GM21423 (cell line): ENCODE measurements around the gene FOXJ1.

Source experiments
- ATAC-seq: cut with Tn5 transposase; IDR thresholded peaks from one replicate; pipeline ENCODE4 v1.9.1; 2021; ENCODE audit warnings: mild to moderate bottlenecking, moderate library complexity; ENCODE audit not compliant: unreplicated experiment

The FOXJ1 gene

DNA sequence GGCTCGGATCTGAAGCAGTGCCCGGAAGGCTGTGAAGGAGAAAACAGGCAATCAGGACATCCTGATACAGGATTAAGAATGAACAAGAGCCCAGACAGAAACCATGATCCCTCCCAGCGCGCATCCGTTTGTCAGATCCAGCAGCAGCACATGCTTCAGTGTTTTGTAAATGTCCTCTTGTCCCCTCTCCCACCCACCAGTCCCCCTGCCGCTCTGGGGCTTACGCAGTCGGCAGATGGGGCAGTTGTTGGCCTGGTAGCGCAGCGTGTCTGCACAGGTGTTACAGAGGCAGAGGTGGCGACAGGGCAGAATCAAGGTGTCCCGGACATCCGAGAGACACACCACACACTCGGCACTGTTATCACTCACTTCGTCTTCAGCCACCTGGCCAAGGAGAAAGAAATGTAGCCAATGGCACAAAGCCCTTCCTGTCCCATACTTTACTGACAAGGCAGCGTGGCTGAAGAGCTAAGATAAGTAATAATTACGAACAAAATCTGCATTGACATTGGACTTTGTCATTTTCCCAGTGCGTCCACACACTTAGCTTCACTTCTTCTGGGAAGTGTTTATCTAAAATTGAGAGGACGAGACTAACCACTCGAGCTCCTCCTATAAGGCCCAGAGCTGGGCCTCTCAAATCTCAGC, 20.7 kb upstream of the FOXJ1 start:
- no peak for ATAC-seq

DNA sequence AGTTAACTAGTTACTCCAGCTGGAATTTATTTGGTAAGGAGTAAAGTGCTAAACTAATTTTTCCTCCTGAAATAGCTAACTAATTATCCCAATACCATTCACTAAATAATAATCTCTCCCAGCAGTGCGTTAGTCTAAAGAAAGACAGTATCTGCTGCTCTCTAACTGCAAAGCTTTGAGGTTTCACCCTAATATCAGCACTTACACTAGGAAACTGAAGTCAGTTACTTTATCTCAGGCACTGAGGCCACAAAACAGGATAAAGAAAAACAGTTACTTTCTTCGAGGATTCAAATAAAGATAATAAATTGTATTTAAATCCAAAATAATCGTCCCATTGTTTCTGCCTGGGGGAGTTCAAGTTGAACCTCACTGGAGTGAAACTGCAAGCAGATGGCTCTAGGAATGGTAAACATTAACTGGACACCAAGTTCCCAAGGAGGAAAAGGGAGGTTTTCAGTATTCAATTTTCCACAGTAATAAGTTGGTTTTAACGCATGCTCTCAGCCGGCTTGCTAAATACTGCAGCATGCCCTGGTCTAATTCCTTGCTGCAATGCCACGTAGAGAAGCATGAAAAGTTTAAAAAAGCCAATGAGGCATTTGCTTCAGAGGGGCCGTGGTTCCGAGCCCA, 20.0 kb upstream of the FOXJ1 start:
- ATAC-seq = no peak

DNA sequence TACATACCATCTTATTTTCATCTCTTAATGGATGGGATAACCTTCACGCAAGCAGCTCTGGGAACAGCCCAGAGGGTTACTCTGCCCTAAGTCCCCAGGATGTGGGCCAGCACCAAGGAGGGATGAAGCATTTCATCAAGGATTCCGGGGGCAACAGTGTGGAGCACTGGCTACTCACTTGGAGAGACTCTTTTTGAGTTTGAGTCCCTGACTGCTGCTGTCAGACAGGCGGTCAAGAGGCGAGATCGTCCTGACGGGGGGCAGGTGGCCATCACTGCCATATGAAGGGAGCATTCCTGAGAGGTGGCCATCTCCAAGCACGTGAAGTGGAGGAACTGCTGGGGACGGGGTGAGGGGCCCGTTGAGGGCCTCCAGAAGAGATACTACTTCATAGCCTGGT, 18.1 kb upstream of the FOXJ1 start:
- ATAC-seq = no peak

DNA sequence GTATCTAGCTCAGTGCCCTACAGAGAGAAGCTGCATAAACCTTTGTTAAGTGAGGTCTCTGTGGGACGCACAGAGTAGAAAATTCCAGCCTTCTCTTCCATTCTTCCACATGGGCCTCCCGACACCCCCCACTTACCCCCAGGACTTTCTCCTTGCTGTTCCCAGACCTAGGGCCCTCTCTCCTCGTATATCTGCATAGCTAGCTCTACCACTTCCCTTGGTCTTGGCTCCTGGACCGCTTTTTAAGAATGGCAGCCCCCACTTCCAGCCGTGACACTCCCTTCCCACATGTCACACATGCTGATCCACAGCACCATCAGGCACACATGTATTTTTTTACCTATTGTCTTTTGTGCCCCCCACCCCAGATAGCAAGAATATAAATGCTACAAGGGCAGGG, 16.7 kb upstream of the FOXJ1 start:
- no peak for ATAC-seq

DNA sequence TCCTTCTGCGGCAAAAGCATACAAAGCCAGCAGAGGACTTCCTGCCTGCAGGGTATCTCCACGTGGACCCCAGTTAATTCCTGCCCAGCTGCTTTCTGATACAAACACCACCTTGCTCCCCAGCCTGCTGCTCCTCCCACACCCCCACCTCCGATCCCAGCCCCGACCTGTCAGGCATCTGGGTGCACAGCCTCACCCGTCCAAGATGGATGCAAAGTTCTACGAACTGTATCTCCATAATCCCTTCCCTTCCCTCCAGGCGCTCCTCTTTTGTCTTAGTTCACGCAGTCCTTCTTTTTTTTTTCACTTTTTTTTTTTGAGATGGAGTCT, 15.6 kb upstream of the FOXJ1 start:
- no peak for ATAC-seq

DNA sequence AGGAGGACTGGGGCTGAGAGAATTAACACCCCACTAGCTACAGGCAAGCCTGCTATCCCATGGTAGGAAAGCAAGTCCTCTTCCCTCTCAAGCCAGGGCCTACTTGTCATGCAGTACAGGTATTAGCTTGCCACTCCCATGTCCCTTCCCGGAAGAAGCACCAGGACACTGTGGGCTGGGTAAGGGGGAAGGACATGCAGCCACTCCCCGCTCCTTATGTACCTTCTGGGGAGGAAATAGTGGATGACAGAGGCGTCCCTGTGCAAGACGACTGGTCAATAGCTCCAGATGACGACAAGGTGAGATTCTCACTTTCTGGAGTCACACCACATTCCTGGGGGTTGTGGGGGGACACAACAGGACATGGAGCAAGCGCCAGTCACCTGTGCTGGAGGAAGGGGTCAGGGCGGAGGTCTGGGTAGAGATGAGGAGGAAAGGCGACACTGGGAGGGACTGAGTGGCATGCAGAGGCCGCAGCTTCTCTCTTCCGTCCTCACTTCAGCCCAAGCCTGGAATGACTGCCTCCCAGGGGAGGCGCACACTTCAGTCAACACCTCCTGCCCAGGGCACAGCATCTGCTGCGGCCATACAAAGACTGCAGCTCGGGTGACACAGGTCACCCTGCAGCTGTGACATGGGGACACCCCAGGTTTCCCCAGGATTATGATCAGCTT, 15.1 kb upstream of the FOXJ1 start:
- no peak for ATAC-seq

DNA sequence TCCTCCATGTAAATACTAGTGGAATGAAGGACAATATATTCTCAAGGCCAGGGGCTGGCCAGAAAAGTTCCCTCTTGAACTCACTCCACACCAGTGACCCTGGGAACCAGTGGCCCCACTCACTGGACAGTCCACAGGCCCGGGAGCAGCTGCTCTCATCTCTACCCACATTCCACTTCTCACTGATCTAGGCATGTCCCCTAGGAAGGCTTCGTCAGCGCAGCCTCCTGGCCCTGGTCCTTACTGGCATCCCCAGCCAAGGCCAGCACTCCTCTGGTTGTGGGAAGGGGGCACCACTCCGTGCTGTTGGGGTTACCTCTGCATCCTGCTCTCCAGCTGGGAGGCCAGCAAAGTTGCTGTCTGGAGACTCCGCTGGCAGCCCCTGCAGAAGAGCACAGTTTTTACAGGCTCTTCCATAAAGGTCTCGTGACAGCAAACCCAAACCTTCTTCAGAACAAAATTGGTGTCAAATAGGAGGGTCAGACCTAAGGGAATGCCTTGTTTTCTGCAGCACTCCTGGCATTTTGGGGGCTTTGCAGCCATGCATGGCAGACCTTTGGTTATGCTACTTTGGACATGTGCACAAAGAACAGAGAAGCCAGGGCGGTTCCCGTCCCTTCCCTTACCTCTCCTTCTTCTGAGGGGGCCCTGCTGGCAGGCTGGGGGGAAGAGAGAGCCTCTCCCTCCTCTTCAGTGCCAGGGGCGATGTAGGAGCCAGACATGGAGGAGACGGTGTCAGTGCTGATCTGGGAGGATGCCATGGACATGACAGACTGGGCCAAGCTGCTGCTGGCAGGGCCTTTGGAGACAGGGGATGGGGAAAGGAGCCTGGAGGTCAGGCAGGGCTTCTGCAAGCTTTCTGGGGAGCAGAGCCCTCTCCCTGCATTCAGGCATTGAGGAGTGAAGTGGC, 14.1 kb upstream of the FOXJ1 start:
- no peak for ATAC-seq

DNA sequence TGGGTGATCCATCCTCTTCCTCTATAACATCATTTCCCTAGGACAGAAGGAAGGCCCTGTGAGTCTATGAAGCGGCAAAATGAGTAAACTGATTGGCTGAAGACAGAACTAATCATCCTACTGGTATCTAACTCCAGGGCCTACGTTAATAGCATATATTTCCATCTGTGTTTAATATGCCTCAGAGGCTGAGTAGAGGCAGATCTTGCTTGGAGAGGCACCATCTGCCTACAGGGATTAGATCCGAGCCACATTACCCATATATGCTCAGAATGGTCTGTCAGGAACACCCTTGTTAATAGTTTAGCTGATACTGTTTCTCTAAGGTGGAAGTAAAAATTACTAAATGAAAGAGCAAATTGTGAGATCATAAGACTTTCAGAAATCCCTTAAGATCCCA, 13.2 kb upstream of the FOXJ1 start:
- no peak for ATAC-seq

DNA sequence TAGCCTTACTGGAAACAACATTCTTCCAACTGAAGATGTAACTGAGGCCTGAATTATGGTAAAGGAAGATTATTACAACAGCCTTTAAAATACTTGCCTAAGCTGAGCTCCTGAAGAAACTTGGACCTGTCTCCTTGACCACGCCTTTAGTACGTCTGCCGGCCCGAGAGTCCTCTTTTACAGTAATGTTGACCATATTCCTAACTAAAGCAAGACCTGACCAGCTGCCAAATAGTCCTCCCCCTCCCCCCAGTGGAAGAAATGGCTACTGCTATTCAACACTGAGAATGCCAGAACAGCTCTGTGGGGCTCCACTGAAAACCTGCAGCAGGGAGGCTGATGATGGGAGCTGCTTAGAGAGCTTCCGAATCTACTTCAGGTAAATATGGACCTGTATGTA, 12.6 kb upstream of the FOXJ1 start:
- no peak for ATAC-seq

DNA sequence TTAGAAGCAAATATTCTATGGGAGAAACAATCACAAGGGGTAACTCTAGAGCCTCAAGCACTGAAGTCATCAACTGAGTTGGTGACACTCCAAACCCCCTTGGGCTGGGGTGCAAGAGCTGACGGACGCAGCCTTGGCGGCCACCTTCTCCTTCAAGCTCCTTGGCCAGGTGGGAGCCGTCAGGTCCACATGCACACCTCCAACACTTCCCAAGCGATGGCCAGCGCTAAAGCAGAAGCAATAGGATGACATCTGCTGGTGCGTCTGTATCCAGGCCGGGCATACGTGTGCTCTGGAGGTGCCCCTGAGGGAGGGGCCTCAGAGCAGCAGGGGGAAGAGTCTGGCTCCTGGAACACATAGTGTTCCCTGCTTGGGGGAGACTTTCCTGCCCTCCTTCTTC, 12.2 kb upstream of the FOXJ1 start:
- ATAC-seq = no peak

DNA sequence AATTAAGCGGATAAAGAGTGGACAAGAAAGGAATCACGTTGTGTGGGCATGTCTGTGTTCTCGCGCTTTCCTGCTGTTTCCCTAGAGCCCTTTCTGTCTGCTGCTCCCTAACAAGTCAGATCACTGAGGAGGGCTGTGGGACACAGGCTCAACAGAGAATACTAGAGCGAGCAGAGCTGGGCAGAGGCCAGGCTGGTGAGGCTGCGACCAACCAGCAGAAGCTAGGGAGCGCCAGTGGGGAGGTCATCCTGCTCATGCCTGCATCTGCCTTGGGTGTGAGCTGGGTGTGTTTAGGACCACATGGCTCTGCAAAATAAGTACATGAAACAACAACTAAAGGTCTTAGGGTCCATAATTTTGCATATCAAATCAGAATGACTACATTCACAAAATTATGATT, 11.5 kb upstream of the FOXJ1 start:
- ATAC-seq = no peak

DNA sequence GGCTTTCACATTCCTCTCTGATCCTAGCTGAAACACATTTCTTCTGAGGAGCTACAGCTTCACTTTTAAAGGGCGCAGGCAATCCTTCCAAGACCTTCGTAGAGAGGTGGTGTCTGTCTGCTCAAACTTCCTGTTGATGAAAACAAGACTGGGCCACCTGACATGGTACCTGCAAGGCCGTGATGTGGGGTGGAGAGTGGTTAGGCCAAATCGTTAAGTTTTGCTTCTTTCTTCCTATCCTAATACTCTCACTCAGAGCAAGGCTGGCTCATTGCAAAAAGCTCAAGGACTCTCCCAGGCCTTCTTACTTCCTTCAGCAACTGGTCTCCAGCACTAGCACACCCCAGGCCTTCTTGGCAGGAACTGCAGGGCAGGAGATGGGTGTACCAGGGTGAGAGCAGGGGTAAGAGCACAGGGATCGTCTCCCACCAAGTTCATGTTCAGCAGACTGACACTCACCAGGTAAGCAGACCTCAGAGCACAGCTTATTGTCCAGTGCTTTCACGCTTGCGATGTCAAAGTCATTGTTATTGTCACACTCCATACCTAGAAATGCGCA, 10.9 kb upstream of the FOXJ1 start:
- no peak for ATAC-seq

DNA sequence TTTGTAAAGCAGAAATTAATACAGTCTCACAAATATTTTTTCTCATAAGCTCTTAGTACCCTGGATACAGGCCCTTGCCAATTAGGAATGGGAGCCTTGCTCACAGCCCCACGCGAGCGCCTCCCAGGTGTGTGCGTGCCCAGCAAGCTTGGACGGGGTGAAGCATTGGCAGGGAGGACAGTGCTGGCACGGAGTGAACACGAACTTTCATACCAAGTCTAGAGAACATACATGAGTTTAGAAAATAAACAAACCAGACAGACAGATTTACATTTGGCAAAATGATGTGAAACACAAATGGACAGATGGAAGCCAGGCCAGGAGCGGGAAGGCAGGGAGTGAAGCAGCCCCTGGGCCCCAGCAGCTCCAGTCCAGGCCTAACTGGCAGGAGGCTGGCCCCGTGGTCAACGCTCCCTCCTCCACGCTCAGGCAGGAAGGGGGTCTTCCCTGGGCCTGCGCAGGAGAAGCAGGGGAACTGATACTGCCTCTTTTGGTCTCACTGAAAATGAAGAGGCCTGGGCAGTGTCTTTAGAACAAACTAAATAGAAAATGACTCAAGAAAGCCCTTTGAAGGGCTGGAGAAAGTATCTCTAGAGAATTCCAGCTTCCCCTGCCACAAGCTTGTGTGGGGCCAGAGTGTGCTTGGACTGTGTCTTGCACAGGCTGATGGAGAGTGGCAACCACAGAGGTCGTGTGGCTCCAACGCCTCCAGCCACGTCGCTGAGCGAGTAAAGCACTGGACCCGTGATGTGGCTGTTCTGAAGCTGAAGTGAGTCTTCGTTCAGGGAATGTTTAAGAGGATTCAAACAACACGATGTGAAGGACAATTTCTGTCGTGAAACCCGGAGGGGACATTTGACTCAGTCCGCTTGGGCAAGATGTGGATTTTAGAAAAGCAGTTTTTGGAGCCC, 9.9 kb upstream of the FOXJ1 start:
- ATAC-seq = no peak

DNA sequence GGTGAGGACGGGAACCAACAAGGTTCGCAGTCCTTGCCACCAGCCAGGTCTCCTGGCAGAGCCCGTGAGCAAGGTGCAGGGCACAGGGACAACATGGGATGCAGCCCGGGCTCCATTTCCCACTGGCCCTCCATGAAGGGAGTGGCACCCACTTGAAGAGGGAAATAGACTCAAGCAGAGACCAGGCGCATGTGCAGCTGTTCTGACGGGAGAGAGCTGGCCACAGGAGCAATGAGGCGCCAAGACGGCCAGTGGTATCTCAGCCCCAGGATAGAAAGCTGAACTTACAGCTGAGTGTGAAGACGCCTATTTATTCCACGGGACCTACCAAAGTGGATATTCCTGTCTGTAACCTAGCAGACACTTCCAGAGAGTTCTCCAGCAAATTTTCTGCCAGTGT, 8.2 kb upstream of the FOXJ1 start:
- no peak for ATAC-seq

DNA sequence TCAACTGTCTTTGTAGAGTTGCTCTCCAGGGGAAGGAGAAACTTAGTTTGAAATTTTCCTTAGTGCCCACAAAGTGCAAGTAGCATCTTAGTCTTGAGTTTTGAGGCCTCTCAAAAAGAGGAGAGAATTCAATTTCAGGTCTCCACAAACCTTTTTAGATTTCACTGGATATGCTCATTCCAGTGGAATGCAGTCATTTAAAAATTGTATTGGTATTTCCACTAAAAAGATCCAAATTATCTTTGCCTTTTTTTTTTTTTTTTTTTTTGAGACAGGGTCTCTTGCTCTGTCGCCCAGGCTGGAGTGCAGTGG, 6.9 kb upstream of the FOXJ1 start:
- ATAC-seq = no peak

DNA sequence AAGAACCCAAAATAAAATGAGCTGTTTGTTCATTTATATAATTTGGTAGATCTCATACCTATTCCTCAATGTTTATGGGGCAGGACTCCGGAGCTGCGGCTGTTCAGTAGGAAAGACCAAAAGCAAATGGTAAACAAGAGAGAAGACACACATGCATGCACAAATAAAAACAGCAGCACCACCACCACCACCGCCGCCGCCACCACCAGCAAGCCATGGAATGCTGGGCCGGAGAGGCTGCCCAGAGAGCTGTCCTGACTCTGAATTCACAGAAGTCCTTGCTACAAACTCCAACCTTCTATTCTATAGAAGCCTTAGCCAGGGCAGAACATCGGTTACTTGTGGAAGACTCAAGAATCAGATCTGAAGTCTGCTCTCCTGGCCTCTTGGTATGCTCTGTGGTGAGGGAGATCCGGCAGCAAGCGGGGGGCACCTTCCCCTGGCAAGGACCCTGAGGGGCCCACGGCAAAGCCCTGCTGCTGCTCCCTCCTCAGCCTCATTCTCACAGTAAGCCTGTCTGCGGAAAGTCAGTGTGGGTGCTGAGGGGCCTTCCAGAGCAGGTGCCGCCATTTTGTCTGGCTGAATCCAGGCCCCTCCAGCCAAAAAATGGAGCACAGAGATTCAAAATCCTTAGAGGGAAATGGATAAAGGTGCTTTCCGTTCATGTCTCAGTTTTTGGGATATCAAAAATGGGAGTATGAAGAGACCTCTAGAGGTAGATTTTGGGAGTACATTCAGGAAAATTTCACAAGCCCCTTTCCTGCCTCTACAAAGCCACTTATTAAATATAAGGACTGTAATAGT, 6.4 kb upstream of the FOXJ1 start:
- no peak for ATAC-seq

DNA sequence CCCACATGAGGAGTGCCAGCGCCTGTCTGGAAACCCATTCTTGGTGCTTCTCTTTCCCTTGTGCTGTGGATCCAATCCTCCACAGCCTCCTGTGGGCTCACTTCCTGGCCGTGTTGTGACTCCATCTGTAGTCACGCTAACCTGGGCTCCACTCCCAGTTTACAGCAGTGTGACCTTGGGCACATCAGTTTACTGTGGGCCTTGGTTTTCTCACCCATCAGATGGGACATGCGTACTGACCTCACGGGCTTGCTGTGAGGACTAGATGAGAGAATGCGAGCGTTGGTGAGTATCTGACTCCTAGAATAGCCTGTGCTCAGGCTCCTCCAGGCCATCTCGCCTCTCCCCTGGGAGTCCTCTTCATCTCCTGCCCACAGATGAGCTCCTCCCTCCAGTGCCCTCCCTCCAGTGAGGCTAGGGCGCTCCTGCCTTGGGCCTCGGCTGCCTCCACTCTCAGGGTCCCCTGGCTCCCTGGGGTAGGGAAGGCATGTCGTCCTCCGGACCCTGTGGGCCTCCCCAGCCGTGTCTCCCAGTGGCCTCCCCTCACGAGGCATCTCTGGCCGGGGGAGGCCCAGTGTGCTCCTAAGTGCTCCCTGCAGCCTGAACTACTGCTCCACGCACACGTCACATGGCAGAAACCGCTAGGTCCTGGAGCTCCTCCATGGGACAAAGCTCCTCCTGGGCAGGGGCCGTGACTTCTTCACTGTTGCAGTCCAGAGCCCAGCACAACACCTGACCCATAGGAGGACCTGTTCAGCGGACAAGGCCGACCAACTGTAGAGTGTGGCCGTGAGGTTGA, 5.2 kb upstream of the FOXJ1 start:
- no peak for ATAC-seq

DNA sequence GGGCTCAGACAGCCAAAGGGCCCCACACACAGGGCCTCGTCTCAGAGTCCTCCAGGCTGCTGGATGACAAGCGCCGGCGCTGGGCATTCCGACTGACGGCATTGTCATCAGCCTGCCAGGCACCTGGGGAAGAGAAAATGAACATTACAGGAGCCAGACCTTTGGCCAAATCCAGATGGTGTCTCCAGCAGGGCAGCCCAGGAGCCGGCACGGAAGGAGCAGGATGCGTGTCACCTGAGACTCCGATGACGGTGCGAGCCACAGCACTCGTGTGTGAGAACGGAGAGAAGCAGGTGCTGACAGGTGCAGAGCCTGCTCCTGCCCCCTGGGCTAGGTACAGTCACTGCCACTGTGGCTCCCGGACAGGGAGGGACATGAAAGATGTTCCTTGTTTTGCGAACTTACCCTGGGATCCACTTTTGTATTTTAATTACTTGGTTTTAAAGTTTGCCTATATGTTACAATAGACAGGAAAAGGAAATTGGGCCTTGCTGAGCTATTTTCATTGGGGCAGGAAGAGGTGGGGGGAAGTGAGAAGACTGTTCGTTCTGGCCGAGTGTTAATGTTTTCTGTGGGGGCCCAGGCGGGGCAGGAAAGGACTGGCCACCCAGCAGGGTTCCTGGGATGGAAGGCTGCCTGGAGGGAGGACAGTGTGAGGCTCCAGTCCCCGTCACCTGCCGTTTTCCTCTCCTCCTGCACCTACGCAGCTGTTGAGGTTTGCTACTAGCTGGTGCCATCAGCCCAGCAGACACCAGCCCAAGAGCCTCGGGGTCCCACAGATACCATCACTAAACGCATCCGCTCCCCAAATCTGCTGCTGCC, 4.4 kb upstream of the FOXJ1 start:
- no peak for ATAC-seq
